Activated T-helper 9 cell treated with anti-CD3 and anti-CD28 coated beads, Interleukin-2, amount 50 U/mL, for 16 hours (primary cell): ENCODE data around the gene ZNF439.
"Not testable (repeated sequence)": the region's sequence is repeated elsewhere in the genome, so short reads cannot be mapped to it uniquely, and the experiment has no call there.

Experiments used
- DNase-seq: peaks from one replicate; pipeline ENCODE4 v3.0.0-alpha.2; 2020; ENCODE audit warnings: low read depth

ZNF439 gene

GRCh38 chr19:11848594-11849469, at the start of gene ZNF439:
ZNF439 (plus strand) TSS chr19:11848726; CDS start chr19:11848868, 142 bp downstream.
- DNase-seq = peak; percentile 66

GRCh38 chr19:11806354-11807098, 42.0 kb upstream of the ZNF439 start:
- DNase-seq = no peak

GRCh38 chr19:11807099-11807380, 41.5 kb upstream of the ZNF439 start:
- no peak for DNase-seq

- no peak for DNase-seq
Measured at GRCh38 chr19:11813703-11814028, 34.9 kb upstream of the ZNF439 start.

GRCh38 chr19:11814029-11814699, 34.4 kb upstream of the ZNF439 start, which contains the start of gene ZNF440:
ZNF440 (plus strand) TSS chr19:11814273; CDS start chr19:11814448, 175 bp downstream.
- DNase-seq = peak; percentile 78

GRCh38 chr19:11814700-11815035, 33.9 kb upstream of the ZNF439 start:
- DNase-seq = no peak

GRCh38 chr19:11821474-11822109, 26.9 kb upstream of the ZNF439 start:
- DNase-seq = no peak

GRCh38 chr19:11828957-11829876, 19.3 kb upstream of the ZNF439 start:
- DNase-seq = not testable (repeated sequence)

- no peak for DNase-seq
Measured at GRCh38 chr19:11832253-11832912, 16.1 kb upstream of the ZNF439 start.

GRCh38 chr19:11833541-11833940, 15.0 kb upstream of the ZNF439 start:
- DNase-seq = no peak

GRCh38 chr19:11835626-11836066, 12.9 kb upstream of the ZNF439 start:
- DNase-seq = not testable (repeated sequence)

- DNase-seq = no peak
Measured at GRCh38 chr19:11843722-11844121, 4.8 kb upstream of the ZNF439 start.

GRCh38 chr19:11847615-11848014, 911 bp upstream of the ZNF439 start:
- not testable (repeated sequence) for DNase-seq

GRCh38 chr19:11848200-11848593, 329 bp upstream of the ZNF439 start:
- DNase-seq = no peak

- not testable (repeated sequence) for DNase-seq
Measured at GRCh38 chr19:11850289-11850688, 1.8 kb downstream of the ZNF439 start.

GRCh38 chr19:11853358-11853757, 4.8 kb downstream of the ZNF439 start:
- DNase-seq = no peak

GRCh38 chr19:11856596-11857250, 8.2 kb downstream of the ZNF439 start:
- DNase-seq = no peak

GRCh38 chr19:11860721-11861120, 12.2 kb downstream of the ZNF439 start:
- no peak for DNase-seq

GRCh38 chr19:11861301-11861700, 12.8 kb downstream of the ZNF439 start:
- DNase-seq = no peak

GRCh38 chr19:11867766-11868165, 19.2 kb downstream of the ZNF439 start:
- not testable (repeated sequence) for DNase-seq
